HG03442 (cell line): ENCODE results near the gene IFNAR2.

Source experiments
- ATAC-seq: cut with Tn5 transposase; IDR thresholded peaks from one replicate; pipeline ENCODE4 v1.9.1; 2021; ENCODE audit warnings: mild to moderate bottlenecking, moderate library complexity; ENCODE audit not compliant: unreplicated experiment

Gene IFNAR2

GRCh38 chr21:33229784-33230544, at the start of gene IFNAR2:
IFNAR2 (plus strand) TSS chr21:33229938; CDS start chr21:33241923, 11,985 bp downstream.
- ATAC-seq: peak; percentile 70

GRCh38 chr21:33185852-33186251, 43.9 kb upstream of the IFNAR2 start:
- ATAC-seq: no peak

GRCh38 chr21:33187276-33187675, 42.5 kb upstream of the IFNAR2 start:
- ATAC-seq: no peak

GRCh38 chr21:33189237-33189636, 40.5 kb upstream of the IFNAR2 start:
- no peak for ATAC-seq

DNA sequence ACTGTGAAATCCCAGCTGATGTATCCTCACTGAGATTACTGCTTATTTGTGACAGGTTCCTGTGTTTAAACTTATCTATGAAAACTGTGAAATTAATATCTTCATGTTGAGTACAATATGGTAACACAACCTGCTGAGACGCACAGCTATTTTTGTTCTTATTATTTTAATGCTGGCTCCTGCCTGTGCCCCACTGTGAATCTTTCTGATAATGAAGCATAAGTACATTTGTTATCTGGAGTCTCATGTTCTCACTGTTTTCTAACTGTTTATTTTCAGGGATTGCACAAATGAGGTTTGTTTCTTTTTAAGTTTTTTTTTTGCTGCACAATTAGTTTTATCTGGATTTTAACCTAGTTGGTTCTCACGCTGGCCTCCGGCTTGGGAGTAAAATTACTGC, 39.9 kb upstream of the IFNAR2 start:
- ATAC-seq: no peak

DNA sequence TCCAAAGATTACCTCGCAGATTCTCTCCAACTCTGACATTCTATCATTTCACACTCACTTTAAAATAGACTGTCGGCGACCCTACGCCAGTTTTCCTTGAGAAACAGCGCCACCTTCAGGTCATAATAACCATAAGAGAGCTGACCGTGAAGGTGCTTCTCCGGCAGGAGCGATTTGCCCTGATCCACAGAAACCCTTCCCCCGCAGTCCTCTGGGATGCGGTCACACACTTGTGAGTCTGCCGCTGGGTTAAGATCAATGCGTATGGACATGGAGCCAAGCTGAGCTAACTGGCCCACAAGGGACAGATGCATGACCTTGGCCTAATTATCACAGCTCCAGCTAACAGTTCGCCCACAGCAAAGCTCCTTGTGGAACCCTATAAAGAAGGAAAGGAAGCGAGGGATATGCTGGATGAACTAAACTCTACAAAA, 32.8 kb upstream of the IFNAR2 start:
- ATAC-seq: no peak

- no peak for ATAC-seq
Measured at GRCh38 chr21:33197496-33197895, 32.2 kb upstream of the IFNAR2 start.

GRCh38 chr21:33198346-33199099, 31.2 kb upstream of the IFNAR2 start:
- no peak for ATAC-seq

- ATAC-seq: no peak
Measured at GRCh38 chr21:33199100-33199464, 30.7 kb upstream of the IFNAR2 start.

GRCh38 chr21:33199516-33200217, 30.1 kb upstream of the IFNAR2 start:
- ATAC-seq: peak; percentile 72

DNA sequence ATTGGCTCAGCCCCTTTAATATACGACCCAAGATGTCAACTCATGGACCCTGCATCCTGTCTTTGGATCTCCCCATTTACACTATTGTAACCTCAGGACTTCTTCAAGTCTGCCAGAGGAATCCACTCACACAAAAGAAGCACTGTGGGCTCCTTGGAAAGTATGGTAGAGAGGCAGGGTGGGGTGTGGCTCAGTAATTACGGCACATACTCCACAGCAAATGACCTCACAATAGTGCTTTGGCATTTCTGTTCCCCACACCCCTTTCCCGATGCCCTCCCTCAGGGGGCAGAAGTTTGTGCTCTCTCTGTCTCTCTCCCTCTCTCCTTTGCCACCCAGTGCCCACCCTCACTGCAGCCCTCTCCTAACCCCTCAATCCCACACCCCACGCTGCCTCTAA, 27.8 kb upstream of the IFNAR2 start:
- ATAC-seq: no peak

DNA sequence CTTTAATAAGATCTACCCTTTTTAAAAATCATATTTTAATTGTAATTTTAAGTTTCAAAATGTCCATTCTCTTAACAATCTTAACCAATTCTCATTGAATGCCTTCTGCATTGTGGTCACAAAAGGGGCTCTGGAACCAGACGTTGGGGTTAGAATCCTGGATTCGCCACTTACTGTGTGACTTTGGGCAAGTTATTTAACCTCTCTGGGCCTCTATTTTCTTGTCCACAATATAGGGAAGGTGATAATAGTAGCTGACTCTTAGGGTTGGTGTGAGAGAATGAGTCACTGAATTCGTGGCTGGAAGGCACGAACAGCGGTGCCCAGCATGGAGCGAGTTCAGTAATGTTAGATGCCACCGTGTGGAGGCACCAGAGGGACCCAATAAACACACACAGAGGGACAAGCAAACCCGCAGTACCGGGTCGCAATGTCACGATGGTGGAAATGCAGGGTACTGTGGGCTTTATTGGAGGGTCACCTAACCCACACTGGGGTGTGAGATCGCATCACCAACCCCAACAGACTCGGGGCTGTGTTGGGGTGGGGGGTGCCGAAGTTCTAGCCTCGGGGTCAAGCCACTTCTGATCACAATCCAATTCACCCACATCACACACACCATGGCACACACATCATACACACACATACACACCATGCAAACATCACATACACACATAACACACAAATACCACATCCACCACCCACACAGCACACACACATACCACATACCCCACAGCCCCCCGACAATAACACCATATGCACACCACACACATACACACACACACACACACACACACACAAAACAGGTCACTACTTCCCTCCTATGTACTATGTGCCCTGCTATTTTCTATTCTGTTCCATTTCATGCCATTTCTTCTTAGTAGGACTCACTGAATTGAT, 27.0 kb upstream of the IFNAR2 start:
- no peak for ATAC-seq

DNA sequence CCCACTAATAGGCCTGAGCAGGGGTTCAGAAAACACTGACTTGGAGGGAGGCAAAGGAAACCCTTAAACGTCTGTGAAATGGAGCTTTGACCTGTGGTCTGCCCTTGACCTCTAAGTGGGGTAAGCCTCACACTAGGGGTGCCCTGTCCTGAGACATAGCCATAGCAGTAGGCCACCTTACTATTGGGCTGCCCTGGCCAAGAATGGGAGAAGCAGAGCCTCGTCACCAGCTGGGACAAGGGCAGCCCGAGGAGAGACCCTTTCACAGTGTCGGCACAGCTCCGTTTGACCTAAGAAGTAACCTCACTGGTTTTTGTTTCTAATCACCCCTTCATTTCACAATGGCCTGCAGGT, 26.4 kb upstream of the IFNAR2 start:
- ATAC-seq: no peak

DNA sequence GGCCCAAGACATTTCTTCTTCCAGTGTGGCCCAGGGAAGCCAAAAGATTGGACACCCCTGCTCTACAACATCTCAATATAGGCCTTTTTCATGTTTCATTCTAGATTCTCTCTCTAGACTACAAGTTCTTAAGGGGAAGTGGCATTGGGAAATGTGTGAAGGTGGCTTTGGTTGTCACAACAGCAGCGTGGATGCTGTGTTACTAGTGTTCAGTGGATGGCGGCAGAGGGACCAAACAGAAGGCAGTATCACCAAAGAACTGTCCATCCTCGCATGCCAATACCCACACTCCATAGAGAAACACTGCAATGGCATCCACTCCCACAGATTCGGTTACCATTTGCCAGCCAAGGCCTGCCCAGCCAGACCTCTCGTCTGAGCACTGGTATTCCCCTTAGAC, 24.3 kb upstream of the IFNAR2 start:
- no peak for ATAC-seq

DNA sequence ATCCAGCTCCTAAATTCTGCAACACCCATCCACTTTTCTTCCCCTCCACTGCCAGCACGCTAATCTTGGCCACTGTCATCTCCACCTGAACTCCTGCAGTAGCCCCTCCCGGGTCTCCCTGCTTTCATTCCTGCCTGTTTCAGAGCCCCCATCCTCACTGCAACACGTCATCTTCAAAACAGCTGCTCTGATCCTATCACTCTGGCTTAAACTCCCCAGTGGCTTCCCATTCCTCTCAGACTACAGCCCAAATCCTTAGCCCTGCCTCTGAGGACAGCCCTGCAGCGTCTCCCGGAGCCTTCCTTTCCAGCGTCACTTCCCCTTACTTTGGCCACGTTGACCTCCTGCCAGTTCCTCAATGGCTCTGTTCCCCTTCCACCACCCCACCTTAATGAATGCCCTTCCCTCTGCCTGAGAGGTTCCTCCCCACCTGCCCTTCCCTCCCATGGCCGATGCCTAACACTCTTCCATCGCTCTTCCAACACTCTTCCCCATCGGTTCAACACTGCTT, 22.9 kb upstream of the IFNAR2 start:
- no peak for ATAC-seq

DNA sequence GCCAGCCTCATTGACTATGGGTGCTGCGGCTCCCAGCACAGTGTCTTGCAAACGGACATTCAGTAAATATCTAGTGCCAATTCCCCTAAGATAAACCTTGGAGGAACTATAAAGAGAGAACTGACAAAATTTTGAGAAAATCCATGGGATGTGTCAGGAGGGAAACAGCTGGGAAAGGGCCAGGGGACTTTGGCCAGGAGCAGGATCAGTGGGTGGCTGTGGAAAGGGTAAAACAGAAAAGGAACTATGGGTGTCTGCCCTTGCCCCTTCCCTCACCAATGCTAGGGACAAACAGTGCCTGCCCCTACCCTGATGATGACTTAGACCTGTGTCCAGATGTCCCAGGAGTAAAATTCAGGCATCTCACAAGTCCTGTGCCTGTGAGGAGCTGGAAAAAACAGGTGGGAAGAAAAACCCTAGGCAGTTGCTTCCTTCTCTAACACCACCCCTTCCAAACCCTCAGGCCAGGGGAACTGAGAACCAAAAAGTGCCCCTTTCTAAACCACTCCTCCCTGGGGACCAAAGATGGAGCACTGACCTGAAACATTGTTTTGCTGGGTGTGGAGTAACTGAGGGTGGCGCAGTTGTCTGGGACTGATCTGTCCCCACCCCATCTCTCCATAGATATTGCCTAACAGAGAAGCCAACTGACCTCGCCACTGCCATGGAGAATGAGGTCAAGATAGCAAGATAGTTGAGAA, 22.1 kb upstream of the IFNAR2 start:
- no peak for ATAC-seq

- ATAC-seq: no peak
Measured at GRCh38 chr21:33208534-33208933, 21.2 kb upstream of the IFNAR2 start.

DNA sequence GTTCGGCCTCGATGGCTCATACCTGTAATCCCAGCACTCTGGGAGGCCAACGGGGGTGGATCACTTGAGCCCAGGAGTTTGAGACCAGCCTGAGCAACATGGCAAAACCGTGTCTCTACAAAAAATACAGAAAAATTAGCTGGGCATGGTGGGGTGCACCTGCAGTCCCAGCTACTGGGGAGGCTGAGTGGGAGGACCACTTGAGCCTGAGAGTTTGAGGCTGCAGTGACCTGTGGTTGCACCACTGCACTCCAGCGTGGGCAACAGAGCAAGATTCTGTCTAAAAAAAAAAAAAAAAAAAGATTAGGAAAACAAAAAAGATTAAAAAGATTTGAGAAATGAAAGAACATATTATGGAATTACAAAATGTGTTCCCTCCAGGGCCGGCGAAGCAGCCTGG, 18.4 kb upstream of the IFNAR2 start:
- no peak for ATAC-seq

- no peak for ATAC-seq
Measured at GRCh38 chr21:33211732-33212131, 18.0 kb upstream of the IFNAR2 start.
